K562 (cell line): ENCODE results near the gene VPS41. TPM values are rescaled to one million over a fixed set of nuclear protein-coding genes. Genes with fewer than 3 reads are reported as not detected.

Experiments
- AFF1 ChIP-seq, 2 experiments: fragments of 450-650 bp; IDR thresholded peaks; 2 replicates each; pipeline ENCODE4 v1.6.1; 2018; ENCODE audit warnings: mild to moderate bottlenecking in 2 of 2, low read depth in 1 of 2; ENCODE audit not compliant: partially characterized antibody in 2 of 2
- AFF4 ChIP-seq: sonication (generic); formaldehyde crosslinking; IDR thresholded peaks from 2 replicates; pipeline ENCODE4 v1.8.0; 2023; ENCODE audit warnings: mild to moderate bottlenecking, missing genetic modification reagents
- KLF6 ChIP-seq: fragments of 250-450 bp; sonication (Bioruptor Pico); IDR thresholded peaks from 2 replicates; pipeline ENCODE4 v1.4.0; 2020; ENCODE audit warnings: mild to moderate bottlenecking, moderate library complexity, borderline replicate concordance
- POLR3A ChIP-seq: IDR thresholded peaks from 2 replicates; pipeline ENCODE4 v1.6.1; 2011; ENCODE audit warnings: borderline replicate concordance, mild to moderate bottlenecking, moderate library complexity; ENCODE audit not compliant: insufficient read length, insufficient read depth; ENCODE audit errors: extremely low read depth
- SMAD3 ChIP-seq: fragments of 450-650 bp; formaldehyde crosslinking; conservative IDR thresholded peaks from 2 replicates; pipeline ENCODE4 v1.4.0; 2020; ENCODE audit warnings: mild to moderate bottlenecking
- SOX6 ChIP-seq: fragments of 450-650 bp; IDR thresholded peaks from 2 replicates; pipeline ENCODE4 v1.6.1; 2014; ENCODE audit warnings: mild to moderate bottlenecking
- polyA plus RNA-seq, 8 experiments: library from polyadenylated mRNA; depleted of rRNA in 4 of 8; stranded (reverse) in 5 of 8; unstranded in 3 of 8; fragments of >200 nt; fragmentation: Nextera tagmentation in 2 of 8; fragmentation: Illumina TruSeq in 1 of 8; extraction: Ambion mirVana in 2 of 8; extraction: Trizol in 1 of 8; gene quantifications; 2 replicates each; pipeline versions ENCODE4 v1.2.1 to v1.2.3, GENCODE V29; 2011 to 2014; ENCODE audit warnings: inconsistent platforms in 1 of 8, missing spikeins in 1 of 8
- total RNA-seq, 7 experiments: library from RNA; depleted of rRNA in 6 of 7; stranded (reverse); fragments of >200 nt in 6 of 7; fragmentation: Illumina TruSeq in 2 of 7; extraction: Trizol in 2 of 7; gene quantifications; 2 replicates each; pipeline versions ENCODE4 v1.2.1 to v1.2.3, GENCODE V29; 2011 to 2021; ENCODE audit warnings: low replicate concordance in 1 of 7

VPS41 gene
- total and polyA plus RNA-seq, 9 of the 15 experiments (the other 6 are each of a cell fraction or from before 2014, with no cell fraction given): 17.7 to 46.8 (median 32.1) TPM

GRCh38 chr7:38951213-38951612 is 42.2 kb upstream of the VPS41 start (continued):
- no peak for TF ChIP-seq AFF1 (IDR thresholded peaks at IDR 0.05; ENCODE audit: low read depth in 1 of 2, partially characterized antibody in 2 of 2)
- TF ChIP-seq SMAD3 (CRISPR knock-in tag): no peak
- TF ChIP-seq POLR3A: no peak
- no peak for TF ChIP-seq SOX6
- no peak for TF ChIP-seq AFF4
- TF ChIP-seq KLF6 (CRISPR knock-in tag): no peak
- TF ChIP-seq, all 486 proteins: peak for 0
